Erythroblast (primary cell): ENCODE data around the gene TNS1.

Experiments used
- GATA1 ChIP-seq: IDR thresholded peaks from 2 replicates; pipeline ENCODE4 v1.6.1; 2011; ENCODE audit warnings: low read depth, mild to moderate bottlenecking, control low read depth, low read length, moderate library complexity
- POLR2A ChIP-seq: IDR thresholded peaks from 2 replicates; pipeline ENCODE4 v1.6.1; 2011; ENCODE audit warnings: mild to moderate bottlenecking, low read length

DNA sequence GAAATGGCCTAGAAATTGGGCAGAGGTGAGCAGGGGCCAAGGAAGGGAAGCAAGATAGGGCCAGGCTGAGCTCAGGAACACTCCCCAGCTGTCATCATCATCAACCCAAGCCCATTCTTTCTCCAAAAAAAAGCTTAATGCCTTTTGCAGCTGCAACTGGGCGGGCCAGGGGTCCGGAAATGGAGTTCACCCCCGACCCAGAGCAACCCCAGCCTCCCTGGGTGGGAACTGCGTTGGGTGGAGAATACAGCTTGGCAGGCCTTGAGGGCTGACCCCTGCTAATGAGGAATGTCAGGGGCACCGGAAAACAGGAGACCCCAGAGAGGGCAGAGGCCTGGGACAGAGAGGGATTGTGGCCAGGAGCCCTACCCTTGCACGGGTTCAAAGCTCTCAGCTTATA is 64.8 kb downstream of the TNS1 start:
- TF ChIP-seq POLR2A (no peak), GATA1 (no peak)
